ENCODE measurements around the gene NXF1.
"Not testable (repeated sequence)": the region's sequence is repeated elsewhere in the genome, so short reads cannot be mapped to it uniquely, and the experiment has no call there.

NXF1 gene

DNA sequence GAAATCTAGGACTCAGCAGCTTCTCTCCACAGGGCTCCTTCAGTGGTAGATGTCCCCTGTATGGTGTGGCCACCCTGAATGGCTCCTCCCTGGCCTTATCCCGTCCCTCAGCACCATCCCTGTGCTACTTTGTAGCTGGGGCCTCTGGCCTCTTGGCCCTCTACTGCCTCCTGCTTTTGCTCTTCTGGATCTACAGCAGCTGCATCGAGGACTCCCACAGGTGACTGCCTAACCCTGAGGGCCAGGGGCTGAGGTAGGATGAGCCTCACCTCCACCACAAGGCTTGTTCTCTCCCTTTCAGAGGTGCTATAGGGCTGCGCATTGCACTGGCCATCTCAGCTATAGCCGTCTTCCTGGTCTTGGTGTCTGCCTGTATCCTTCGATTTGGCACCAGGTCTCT, 16.2 kb downstream of the NXF1 start:
- no peak for DNase-seq

DNA sequence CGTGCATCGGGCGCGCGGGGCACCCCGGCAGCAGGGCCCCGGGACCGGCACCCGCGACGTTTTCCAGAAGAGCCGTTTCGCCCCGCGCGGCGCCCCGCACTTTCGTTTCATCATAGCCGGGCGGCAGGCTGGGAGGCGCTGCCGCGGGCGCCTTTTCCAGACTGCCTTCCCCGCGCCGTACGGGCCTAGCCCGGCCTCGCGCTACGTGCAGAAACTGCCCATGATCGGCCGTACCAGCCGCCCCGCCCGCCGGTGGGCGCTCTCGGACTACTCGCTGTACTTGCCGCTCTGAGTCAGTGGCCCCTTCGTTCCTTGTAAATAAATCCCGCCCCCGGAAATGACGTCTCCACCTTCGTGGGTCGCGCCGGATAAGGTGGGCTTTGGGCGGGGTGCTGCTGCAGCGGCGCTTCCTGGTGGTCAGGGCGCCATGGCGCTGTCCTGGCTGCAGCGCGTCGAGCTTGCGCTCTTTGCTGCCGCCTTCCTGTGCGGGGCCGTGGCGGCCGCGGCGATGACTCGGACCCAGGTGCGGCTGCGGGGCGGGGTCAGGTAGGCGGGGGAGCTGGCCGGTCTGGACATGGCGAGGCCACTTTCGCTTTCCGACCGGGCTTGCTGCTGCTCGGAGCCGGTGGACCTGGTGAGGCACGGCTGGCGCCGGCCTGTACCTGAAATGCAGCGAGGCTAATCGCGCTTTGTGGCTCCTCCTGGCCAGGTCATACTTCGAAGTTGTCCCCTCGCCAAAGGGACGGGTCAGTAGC, 18.1 kb downstream of the NXF1 start, which contains the start of gene TMEM179B:
TSS of gene TMEM179B (plus strand) at position 398 of the 755 bp plus-strand sequence. CDS start at position 428, 30 bp downstream.
- DNase-seq: peak; percentile 72 to 99 (median 94)

DNA sequence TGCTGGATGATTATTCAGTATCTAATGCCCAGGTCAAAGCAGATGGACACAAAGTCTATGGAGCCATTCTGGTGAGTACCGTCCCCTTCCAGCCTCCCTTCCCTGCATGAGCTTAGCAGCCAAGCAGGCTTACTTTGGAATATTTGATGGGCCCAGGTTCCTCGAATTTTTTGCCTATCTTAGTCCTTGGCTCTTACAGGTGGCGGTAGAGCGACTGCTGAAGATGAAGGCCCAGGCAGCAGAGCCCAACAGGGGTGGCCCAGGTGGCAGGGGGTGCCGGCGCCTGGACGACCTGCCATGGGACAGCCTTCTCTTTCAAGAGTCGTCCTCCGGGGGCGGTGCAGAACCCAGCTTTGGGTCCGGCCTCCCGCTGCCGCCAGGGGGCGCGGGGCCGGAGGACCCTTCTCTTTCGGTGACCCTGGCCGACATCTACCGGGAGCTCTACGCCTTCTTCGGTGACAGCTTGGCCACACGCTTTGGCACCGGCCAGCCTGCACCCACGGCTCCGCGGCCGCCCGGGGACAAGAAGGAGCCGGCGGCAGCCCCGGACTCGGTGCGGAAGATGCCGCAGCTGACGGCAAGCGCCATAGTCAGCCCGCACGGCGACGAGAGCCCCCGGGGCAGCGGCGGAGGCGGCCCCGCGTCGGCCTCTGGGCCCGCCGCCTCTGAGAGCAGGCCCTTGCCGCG, 18.8 kb downstream of the NXF1 start:
- peak in 55 of 56 donors; percentile 18 to 88 (median 67) for DNase-seq

DNA sequence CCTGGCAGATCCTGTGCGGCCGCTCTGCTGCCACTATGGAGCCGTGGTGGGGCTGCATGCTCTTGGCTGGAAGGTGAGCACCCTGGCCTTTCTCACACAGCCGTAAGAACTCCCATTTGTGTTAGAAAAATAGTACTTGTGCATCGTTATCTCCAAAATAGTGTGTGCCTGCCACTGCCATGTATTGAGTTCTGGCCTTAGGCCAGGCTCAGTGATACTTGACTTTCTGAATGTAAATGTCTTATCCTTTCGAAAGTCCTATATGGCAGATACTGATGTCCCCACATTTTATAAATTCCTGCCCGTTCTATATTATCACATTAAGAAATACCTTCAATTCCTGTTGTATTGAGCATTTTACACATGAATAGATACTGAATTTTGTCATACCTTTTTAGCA, 22.5 kb downstream of the NXF1 start:
- no peak for DNase-seq

DNA sequence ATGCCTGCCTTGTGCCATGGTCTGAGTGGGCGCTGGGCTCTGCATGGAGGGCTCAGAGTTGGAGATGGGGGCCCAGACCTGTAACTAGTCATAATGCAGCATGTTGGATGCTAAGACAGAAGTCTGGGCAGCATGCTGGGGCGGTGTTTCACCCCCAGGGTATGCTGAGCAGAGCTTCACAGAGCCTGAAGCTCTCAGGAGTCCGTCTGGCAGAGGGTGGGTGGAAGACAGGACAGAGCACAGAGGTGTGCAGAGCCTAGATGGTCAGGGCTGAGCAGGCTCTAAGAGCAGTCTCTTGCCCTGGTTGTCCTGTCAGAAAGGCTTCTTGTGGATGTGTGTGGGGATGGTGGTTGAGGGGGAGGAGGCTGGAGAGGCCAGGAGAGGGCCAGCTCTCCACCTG, 26.8 kb downstream of the NXF1 start:
- DNase-seq: no peak

DNA sequence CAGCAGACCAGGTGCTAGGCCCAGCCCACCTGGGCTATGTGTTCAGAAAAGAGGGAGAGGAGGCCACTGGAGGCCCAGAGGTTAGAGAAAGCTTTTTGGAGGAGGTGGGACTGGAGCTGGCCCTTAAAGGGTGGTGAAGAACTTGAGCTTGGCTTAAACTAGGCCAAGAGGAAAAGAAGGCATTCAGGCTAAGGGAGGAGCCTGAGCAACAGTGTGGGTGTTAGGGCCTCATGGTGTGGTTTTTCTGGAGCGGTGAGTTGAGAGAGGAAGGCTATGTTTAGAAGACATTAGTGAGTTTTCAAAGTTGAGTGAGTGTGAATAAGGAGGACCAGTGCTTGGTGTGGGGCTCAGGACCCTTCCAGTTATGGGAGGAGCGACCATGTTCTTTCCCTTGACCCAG, 27.9 kb downstream of the NXF1 start:
- DNase-seq: no peak

DNA sequence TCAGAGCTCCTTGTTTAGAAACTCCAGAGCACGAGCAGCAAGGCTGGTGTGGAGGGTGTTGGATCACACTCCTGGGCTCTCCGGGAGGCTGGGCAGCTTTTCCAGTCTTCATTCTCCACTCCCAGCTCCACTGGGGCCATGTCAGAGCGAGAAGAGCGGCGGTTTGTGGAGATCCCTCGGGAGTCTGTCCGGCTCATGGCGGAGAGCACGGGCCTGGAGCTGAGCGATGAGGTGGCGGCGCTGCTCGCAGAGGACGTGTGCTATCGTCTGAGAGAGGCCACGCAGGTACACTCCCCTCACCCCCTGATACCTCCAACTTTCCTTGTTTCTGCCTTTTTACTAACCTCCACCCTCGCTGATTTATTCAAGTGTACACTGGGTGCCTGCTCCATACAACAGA, 29.6 kb downstream of the NXF1 start:
- DNase-seq: no peak

DNA sequence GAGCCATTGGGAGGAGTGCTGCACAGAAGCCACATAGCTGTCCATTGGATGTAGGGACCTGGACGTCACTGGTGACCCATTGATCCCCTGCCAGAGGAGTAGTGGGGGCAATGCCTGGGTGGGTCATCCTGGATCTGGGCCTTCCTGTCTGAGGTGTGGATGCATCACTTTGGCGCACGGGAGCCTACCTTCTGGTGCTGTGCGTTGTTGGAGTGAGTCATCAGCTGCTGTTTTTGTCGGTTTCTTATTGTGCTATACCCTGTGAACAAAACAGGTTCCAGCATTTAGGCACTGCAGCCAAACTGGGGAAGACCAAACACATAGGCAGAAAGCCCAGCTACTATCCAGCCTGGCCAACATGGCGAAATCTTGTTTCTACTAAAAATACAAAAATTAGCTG, 30.8 kb downstream of the NXF1 start:
- no peak for DNase-seq

DNA sequence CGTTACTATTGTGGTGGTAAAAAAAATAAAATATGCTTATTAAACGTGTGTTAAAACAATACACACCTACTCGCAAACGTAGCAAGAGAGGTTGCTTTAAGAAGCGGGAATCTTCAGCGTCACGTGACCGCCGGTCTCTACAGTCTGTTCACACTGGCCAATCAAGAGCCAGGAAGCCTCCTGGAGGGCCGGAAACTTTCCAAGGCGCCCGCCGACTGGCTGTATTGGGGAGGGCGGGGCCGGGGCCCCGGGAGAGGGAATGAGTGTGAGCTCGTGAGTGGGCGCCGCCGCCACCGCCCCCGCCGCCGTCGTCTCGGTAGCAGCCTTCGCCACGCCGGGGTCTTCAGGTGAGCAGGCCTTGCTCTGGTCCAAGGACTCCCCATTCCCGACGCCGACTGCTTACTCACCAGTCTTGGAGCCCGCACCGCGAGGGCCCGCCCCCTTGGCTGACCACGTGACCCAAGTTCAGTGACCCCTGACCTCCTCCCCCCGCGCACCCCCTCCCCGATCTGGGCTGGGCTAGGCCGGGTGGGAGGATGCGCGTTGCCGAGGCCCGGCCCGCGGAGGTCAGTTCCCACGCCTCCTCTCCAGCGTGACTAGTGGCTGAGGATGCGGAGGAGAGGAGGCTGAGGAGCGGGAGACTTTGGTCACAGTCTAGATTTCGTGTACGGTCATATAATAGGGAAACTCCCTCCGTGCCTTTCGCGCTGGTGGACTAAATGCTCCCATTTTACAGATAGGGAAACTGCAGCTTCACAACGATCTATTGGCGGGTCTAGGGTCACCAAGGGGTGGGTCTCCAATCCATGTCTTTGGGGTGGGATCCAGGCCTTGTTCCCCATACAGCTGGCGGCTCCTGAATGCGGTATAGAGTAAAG, 33.9 kb downstream of the NXF1 start, which contains the start of gene TAF6L:
TSS of gene TAF6L (plus strand) at position 253 of the 878 bp plus-strand sequence. CDS start 4,388 bp downstream, outside the sequence.
- peak; percentile 93 to 100 (median 98) for DNase-seq

DNA sequence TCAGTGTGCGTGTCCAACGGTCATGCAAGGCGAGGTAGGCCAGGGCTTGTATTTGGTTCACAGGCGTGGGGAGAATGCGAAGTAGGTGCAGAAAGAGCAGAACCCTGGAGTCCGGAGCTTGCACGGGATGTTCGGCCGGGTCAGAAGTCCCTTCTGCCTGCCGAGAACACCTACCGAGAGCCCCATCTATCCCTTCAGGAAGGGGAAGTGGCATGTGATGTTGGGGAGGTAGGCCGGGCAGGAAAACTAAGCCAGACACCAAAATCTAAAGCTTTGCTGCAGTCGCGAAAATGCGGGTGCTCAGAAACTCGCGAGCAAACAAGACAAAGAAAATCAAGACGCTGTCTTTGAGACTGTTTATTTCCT, 34.5 kb downstream of the NXF1 start:
- DNase-seq: peak in 39 of 56 donors; percentile 22 to 84 (median 64)

DNA sequence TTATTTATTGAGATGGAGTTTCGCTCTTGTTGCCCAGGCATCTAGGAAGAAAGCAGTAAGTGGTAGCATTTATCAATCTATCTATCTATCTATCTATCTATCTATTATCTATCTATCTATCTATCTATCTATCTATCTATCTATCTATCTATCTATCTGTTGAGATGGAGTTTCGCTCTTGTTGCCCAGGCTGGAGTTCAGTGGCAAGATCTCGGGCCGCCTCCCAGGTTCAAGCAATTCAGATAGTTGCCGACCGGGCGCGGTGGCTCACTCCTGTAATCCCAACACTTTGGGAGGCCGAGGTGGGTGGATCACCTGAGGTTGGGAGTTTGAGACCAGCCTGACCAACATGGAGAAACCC, 44.4 kb downstream of the NXF1 start:
- peak in 1 of 56 donors; percentile 24 for DNase-seq

DNA sequence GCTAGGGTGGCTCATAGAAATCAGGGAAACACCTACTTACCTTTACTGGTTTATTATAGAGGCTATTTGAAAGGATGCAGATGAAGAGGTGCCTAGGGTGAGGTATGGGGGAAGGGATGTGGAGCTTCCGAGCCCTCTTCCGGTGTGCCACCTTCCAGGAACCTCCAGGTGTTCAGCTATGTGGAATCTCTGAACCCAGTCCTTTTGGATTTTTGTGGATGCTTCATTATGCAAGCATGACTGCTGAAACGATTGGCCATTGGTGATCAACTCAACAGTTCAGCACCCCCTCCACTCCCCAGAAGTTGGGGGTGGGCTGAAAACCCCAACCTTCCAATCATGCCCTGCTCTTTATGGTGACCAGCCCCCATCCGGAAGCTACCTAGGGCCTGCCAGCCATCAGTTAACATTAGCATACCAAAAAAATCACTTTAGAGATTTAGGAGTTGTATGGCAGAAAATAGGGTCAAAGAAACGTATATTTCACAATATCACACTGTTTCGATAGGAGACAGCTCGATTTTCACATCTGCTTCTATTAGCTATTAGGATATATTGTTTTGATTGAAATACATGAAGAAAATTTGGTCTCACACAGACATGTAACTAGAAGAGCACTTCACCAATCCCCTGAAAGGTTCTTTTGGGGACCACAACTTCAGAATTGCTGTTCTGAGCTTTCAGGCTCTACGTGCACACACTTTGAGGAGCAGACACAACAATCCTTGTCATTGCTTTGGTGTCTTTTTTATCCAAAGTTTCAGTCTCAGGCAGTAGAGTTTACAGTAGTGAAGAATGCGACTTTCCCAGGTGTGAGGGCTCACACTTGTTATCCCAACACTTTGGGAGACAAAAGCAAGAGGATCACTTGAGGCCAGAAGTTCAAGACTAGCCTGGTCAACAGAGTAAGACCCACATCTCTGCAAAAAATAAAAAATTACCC, 47.1 kb downstream of the NXF1 start:
- peak in 1 of 56 donors; percentile 34 for DNase-seq

DNA sequence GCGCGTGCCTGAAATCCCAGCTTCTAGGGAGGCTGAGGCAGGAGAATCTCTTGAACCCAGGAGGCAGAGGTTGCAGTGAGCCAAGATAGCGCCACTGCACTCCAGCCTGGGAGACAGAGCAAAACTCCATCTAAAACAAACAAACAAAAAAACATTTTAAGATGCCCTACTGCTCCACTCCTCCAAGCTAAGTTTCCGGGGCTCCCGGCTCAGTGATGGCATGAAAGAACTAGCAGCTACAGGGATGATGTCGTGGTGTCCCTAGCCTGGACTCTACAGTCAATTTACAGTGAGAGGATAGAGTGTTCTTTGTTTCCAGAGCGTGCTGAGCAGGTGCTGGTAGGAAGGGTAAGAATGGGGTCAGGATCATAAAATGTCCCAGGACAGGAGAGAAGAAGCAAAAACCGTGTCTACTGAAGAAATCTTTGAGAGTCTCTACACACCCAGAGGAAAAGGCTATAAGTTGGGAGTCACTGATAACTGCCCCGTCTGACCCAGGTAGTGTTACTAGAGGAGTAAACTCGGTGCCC, 50.1 kb downstream of the NXF1 start:
- DNase-seq: peak in 2 of 56 donors; percentile 7 to 15

DNA sequence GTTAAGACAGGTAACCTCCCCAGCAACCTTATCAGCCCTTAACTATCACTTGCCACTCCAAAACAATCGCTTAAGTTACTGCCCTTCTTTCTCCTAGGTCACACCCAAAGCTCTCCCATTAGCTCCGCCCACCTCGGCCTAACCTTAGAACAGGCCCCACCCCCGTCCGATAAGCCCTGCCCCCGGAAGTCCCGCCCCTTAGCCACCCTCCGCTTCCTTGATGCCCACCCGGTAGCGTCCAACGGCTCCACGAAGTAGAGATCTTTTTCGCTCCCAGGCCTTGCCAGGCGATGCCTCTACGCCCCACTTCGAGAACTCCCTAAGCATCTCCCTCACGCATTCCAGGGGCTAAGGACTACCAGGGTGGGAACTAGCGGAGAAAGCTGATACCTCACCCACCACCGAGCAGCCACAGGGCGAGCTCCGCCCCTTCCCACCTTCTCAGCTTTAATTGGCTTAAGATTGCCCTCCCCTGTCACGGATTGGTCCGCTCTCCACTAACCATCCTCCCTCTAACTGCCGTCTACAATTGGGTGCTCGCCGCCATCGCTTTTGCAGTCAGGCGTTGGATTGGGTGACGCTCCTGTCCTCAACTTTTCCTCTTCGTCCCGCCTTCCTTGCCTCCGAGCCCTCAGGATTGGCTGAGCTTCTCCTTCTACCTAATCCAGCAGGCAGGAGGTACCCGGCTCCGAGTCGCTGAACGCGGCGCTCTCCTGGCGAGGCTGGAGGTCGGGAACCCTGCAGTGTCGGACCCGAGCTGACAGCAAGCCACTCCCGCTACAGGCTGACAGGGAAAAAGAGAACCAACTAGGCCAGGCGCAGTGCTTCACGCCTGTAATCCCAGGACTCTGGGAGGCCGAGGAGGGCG, 51.3 kb downstream of the NXF1 start, which contains the start of gene ZBTB3:
TSS of gene ZBTB3 (minus strand) at position 425 of the 868 bp plus-strand sequence. CDS start 496 bp downstream, outside the sequence.
- peak; percentile 87 to 100 (median 99) for DNase-seq

DNA sequence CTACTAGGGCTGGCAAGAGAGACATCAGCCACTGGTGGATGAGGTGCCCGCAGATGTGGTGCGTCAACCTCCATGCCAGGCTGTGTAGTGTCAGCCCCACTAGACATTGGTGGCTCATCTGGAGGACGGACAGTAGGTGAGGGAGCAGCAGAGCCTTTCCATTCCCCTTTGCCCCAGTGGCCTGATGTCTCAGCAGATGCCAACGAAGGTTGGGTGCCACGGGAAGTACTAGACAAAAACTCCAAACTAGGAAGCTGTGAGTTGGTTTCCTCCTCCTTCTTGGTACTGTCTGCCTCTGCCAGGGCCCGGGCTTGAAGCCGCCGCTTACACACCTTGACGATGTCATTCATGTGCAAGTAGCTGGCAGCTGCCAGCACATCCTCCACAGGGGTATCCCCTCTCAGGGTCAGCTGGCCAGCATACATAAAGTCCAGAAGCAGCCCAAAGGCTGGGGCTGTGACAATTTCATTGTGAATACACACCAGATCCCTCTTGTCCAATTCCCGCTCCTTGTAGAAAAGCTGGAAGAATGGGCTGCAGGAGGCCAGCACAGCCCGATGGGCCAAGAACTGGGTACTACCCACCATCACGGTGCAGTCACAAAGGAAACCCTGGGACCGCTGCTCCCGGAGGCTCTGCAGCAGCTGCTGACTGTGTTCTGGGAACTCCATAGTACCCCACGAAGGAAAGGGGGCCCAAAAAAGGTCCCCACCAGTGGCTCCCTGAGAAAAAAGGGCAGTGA, 52.1 kb downstream of the NXF1 start:
- DNase-seq: no peak

DNA sequence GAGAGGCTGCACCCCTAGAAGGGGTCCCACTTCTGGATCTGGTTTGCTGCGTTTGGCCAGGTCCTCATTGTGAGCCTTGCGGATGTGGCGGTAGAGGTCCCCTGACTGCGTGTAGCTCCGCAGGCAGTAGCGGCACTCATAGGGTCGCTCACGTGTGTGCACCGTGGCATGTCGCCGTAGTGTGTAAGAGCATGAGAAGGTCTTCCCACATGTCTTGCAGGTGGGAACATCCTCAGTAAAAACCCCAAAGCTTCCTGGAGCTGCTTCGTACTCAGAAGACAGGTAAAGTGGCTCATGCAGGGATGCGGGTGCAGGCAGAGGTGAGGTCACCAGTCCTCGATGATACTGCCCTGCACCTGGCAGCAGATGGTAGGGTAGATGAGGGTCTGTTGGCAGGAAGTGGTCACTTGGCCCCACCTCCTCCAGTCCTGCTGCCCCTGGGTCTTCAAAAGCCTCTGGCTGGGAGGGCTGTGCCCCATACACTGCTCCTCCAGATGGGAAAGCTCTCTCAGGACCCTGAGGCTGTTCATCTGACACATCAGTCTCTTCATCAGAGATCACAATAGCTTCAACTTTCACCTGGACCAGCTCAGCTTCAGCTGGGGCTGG, 53.0 kb downstream of the NXF1 start:
- DNase-seq: no peak

DNA sequence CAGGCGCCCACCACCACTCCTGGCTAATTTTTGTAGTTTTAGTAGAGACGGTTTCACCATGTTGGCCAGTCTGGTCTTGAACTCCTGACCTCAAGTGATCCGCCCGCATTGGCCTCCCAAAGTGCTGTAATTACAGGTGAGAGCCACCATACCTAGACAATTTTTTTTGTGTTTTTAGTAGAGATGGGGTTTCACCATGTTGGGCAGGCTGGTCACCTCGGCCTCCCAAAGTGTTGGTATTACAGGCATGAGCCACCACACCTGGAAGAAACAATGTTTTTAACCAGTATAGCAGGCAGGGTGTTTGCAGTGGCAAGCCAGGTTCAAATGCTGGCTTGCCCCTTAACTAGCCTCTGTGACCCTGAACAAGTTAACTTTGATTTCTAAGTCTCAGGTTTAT, 55.3 kb downstream of the NXF1 start:
- not testable (repeated sequence) for DNase-seq
